ENCODE measurements around the gene GPR108.

- TF ChIP-seq CTCF (conservative IDR thresholded peaks at IDR 0.05; ENCODE audit: low read length) (no peak), EZH2phosphoT487 (IDR thresholded peaks at IDR 0.05; ENCODE audit: borderline replicate concordance, low read depth, low read length) (no peak)
Measured at GRCh38 chr19:6760606-6761005, 23.2 kb upstream of the GPR108 start.
